Measurements from ENCODE around the gene NSUN2.
"Not testable (repeated sequence)": the region's sequence is repeated elsewhere in the genome, so short reads cannot be mapped to it uniquely, and the experiment has no call there.

NSUN2 gene

DNA sequence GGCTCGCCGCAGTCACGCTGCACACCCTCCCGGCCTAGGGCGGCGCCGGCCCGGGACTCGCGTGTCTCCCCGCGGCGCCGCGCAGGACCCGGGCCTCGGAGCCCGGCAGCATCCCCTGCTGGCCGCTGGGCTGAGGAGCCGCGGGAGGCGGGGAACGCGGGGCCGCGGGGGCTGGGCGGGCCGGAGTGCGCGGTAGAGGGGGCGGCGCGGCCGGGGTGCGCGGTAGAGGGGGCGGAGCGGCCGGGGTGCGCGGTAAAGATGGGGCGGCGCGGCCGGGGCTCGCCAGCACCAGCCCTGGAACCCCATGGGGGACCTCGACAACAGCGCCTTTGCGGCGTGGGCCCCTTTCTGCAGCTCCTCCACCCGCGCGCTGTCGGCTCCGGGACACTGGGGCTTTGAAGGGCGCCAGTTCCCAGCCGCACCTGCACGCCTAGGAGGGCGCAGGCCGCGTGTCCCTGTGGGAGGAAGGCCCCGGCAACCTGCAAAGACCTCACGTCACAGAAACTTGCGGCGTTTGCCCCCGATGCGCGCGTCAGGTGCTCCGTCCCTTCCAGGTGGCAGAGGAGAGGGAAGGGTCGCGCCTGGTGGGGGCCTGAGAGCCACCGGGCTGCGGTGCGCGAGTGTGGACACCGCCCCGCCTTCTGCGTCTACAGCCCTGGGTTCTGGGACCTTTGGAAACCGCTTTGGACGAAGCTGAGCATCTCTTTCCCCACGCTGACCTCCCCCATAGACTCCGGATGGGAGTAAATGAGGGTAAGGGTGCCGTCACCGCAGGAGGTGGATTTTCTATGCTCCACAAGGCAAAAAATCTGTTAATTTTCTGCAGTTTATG, 49.6 kb downstream of the NSUN2 start:
- no peak for DNase-seq (ENCODE audit: low spot score)

DNA sequence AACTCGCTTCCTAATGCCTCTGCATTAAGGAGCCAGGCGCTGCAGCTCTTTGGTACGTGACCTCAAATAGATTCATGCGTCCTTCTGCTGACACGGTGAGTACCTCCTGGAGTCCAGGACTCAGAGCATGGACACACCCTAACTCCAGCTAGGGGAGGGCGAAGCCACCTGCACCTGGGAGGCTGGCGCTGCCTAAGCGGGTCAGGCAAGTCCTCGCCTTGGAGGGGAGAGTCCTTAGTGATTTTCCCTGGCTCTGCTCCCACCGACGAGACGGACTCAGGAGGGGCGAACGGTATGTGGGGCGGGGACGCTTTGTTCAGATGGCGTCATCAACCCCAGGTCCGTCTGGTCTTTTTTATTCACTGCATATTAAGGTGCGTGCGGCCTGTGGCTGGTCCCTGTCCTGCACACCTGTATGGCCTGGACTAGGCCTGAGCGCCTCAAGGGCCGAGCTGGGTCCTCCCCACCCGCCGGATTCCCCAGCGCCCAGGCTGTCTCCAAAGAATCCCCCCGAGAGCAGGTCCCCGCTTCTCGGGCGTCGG, 50.3 kb downstream of the NSUN2 start:
- no peak for DNase-seq (ENCODE audit: low spot score)

GRCh38 chr5:6581559-6582426, 51.1 kb downstream of the NSUN2 start:
- DNase-seq (ENCODE audit: low spot score), result no peak

DNA sequence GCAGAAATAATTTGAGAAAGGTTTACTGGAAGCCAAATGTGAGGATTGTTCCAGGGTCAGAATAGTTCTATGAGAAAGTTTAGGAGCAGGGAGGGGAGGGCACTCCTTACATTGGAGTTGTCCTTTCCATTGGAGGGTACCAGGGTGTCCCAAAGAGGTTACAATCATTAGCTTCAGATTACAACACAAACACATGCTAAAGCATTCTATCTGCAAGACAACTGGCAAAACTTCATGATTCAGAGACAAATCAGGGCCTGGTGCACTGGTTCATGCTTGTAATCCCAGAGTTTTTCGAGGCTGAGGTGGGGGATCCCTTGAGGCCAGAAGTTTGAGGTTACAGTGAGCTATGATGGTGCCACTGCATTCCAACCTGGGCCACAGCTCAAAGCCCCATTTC, 51.8 kb downstream of the NSUN2 start:
- no peak for DNase-seq (ENCODE audit: low spot score)

DNA sequence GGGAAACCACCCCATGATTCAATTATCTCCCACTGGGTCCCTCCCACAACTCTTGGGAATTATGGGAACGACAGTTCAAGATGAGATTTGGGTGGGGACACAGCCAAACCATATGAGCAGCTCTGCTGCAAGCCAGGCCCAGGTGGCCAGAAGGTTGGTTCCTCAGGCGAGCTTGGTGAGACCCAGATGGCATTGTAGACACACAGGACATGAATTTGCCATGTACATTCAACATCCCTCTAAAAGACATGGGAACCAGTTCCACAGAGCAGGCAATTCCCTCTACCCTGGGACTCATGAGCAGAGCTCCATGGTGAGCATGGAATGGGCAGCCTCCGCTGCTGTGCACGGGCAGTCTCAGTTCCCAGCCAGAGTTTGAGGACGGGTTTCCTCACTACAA, 53.3 kb downstream of the NSUN2 start:
- DNase-seq (ENCODE audit: low spot score), result no peak

DNA sequence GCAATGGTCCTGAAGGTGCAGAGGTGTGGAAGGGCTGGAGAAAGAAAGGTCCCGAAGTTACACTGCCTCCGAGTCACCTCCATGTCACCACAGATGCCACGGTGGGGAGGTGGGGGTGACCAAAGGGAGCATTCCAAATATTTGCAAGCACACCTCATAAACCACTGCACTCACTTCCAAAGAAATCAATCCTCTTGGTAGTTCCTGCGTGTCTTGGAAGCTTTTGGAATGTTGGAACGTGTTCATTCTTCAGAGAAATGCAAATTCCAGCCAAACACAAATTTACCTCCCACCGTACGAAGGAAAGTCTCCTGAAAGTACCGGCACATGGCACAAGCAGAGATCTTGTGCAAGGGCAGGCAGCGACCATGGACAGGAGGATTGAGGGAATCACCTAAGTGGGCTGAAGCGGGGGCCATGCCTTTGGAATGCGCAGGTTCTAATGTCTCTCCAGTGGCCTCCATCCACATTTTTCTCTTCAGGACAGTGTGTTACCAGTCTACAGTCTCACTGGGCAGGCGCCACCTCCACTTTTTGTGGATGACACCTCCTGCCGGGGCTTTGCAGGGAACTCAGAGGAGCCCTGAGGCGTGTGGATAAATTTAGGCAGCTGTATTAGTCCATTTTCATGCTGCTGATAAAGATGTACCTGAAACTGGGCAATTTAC, 54.0 kb downstream of the NSUN2 start:
- no peak for DNase-seq (ENCODE audit: low spot score)

DNA sequence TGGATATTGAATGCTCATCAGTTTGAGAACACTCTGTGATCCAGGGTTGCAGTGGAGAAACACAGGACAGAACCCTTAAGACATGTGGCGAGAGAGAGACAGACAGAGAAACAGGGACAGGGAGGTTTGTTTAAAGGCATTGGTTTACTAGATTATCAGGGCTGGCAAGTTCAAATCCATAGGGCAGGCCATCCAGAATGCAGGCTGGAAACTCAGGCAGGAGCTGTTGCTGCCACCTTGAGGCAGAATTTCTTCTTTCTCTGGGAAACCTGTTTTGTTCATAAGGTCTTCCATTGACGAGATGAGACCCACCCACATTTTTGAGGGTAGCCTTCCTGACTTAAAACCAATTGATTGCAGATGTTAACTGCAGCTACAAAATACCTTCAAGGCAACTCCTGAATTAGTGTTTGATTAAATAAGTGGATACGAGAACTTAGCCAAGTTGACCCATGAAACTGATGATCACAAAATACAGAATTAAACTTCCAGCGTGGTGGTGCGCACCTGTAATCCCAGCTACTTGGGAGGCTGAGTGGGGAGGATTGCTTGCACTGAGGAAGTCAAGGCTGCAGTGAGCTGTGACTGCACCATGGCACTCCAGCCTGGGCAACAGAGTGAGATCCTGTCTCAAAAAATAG, 55.9 kb downstream of the NSUN2 start:
- no peak for DNase-seq (ENCODE audit: low spot score)

DNA sequence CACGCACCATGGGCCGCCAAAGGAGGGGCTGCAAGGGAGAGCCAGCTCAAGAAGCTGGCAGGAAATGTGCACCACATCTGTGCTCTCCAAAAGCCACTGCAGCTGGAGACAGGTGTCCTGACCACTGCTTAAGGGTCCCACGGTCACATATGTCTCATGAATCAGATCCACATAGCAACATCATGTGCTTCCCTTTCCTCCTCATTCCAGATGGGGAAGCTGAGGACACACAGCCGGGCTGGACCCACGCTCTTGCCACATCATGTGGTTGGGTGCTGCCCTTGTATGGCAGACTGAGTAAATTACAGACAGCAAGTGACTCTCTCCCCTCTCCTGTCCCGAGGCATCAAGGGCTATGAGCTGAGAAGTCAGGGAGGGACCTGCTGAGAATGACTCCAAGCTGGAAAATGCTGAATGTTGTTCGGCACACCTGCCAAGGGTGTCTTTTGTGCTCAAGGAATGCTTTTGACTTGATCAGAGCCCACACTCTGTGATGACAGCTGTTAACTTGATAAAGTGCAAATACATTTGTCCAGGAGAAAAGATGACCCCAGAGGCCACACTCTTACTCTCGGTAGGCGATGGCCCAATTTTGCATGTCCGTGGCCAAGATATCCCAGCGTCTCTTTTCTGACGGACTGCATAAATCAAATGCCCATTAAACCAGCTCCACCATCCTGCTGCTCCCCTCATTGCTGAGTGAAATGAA, 58.2 kb downstream of the NSUN2 start:
- DNase-seq (ENCODE audit: low spot score), result no peak

- no peak for DNase-seq (ENCODE audit: low spot score)
These were observed 58.7 kb downstream of the NSUN2 start for GRCh38 chr5:6574111-6574510.

DNA sequence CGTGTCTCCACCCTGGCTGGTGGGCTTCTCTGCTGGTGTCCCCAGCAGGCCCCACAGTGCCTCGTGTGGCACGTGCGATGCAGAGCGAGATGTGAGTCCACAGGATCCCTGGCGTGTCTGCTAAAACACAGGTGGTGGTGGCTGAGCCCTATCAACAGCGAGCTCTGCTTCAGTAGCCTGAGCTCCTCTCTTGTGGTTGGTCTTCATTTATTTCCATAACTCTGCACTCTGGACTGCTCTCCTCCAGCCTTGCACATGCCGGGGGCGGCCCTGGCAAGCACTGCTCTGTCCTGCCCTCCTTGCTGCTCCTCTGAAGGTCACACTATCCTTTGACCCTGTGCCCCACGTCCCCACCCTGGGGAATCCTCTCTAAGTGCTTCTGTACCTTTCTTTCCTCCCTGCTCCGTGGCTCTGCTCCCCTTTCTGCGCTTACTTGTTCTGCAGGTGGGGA, 59.2 kb downstream of the NSUN2 start:
- DNase-seq (ENCODE audit: low spot score), result no peak

DNA sequence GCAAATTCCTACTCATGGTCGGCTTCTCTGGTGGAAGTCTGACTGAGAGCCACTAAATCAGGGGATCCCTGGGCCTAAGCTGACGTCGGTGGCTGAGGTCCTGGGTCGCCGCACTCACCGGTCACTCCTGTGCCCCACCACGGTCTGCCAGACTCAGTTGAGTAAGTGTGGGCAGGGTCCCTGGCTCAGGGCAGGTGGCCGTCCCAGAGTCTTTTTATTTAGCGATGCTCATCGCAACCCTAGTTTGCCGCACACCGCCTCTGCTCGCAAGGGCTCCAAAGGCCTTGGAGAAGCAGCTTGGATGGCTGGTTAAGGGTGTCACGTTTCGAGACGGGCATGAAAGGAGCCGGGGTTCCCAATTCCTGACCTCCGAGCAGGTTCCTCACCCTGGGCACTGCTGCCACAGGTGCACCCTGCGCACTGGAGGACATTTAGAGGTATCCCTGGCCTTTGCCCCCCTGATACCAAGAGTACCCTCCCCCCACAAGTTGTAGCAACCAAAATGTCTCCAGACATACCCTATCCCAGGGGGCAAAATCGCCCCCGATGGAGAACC, 59.9 kb downstream of the NSUN2 start:
- DNase-seq (ENCODE audit: low spot score), result no peak

DNA sequence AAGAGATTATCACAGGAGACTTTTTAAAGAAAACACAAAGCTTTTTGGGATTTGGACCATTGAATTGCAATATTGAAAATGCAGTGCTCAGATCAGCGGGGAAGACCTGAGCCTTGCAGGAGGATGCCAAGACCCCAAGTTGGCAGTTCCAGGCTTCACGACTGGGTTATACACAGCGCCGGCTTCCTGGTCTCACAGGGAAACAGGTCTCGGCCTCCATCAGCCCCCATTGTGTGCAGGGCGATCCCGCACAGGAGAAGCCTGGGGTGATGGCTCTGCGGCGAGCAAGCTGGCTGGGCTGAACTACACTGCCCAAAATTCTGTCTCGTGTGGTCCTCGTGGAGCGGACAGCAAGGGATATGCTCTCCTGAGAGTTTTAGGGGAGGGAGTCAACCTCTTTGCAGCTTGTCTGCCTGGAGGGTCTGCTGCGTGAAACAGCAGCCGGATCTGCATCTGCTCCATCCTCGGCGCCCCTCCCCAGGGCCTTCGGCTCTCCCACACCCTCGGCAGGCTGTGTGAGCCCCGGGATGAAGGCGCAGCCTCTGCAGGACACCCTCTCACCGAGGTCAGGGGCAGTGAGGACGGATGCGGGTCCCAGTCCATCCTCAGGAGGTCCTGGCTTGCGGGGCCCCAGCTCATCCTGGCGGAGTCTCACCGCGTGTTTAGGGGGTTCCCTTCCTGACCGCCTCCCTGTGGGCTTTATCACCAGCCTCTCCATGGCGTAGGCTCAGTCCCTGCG, 60.6 kb downstream of the NSUN2 start:
- DNase-seq (ENCODE audit: low spot score), result no peak

GRCh38 chr5:6571607-6572006, 61.2 kb downstream of the NSUN2 start:
- DNase-seq (ENCODE audit: low spot score), result not testable (repeated sequence)

- DNase-seq (ENCODE audit: low spot score), result no peak
These were observed 62.3 kb downstream of the NSUN2 start for GRCh38 chr5:6570530-6570929.

GRCh38 chr5:6568889-6569288, 64.0 kb downstream of the NSUN2 start:
- DNase-seq (ENCODE audit: low spot score), result no peak

DNA sequence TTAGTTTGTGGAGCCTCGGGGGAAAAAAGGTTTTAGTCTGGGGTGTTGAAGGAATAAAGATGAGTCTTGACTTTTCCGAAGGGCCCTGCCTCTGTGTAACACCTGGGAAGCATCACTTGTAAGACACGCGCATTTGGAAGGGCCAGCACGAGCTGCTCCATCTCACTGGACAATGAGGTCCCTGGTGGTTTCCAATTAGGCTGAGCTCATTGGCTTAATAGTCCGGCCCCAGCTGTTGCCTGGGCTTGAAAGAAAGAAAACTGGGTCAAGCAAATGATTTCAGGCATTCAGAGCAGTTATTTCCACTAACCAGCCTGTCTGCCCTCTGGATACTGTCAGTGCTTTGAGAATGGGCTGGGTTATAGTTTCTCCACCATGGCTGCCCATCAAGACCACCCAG, 64.5 kb downstream of the NSUN2 start:
- DNase-seq (ENCODE audit: low spot score), result no peak

DNA sequence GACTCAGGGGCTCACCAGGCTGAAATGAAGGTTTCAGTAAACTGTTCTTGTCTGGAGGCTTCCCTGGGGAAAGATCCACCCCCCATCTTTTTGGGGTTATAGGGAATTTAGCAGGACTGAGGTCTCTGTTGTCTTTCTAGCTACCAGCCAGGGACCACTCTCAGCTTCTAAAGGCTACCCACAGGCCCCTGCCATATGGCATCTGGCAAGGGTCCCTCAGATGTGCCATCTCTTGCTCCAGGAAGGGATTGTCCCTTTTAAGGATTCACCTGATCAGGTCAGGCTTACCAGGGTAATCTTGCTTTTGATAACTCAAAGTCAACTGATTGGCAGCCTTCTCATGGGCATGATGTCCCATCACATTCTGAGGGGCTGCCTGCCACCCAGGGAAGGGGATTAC, 65.0 kb downstream of the NSUN2 start:
- DNase-seq (ENCODE audit: low spot score), result no peak

GRCh38 chr5:6567068-6567467, 65.8 kb downstream of the NSUN2 start:
- DNase-seq (ENCODE audit: low spot score), result no peak

GRCh38 chr5:6565492-6565891, 67.4 kb downstream of the NSUN2 start:
- no peak for DNase-seq (ENCODE audit: low spot score)
